GM18861 (cell line): ENCODE data around the gene MAFG.

Source experiments
- ATAC-seq: cut with Tn5 transposase; IDR thresholded peaks from one replicate; pipeline ENCODE4 v1.9.1; 2021; ENCODE audit not compliant: unreplicated experiment

MAFG gene

DNA sequence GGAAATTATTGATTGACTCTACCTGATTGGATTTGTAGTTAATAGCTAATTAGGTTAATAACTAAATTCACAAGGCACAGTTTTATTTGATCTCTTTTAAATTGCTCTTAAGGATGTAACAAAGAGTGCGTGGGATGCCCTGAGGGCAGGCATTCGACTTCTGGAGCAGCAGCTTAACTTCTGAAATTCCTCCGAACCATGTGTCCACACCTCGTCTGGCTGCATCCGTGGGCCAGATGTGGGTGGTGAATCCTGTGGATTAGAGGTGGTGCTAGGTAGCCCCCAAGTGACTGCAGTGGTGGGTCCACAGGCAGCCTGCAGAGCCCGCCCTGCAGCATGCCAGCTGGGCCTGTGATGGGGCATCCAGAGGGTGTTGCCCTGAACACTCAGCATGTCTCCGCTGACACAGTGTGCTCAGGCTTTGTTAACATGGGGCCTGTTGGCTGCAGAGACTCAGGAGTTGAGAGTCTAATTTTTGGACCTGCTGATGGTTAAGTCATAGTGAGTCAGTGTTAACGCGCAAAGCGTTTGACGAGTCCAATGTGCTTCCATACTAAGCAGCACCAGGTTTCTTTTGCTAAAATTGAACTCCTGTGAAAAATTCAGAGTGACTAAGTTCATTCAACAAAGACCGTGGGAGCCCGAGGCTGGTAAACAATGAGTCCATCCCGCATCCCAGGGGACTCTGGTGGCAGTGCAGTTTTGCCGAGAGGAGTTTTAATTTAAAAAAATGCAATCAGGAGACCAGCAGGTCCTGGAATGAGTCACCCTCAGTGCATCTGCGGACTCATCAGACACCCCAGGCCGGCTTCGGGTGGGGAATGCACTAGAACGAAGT lies 29.3 kb downstream of the MAFG start:
- ATAC-seq: no peak

DNA sequence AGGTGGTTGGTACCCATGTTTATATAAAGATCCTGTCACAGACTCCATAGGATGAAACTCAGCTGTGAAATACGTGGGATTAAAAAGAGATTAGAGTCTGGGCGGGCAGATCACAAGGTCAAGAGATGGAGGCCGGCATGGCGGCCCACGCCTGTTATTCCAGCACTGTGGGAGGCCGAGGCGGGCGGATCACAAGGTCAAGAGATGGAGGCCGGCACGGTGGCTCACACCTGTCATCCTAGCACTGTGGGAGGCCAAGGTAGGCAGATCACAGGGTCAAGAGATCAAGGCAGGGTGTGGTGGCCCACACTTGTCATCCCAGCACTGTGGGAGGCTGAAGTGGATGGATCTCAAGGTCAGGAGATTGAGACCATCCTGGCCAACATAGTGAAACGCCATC lies 32.1 kb downstream of the MAFG start:
- no peak for ATAC-seq

DNA sequence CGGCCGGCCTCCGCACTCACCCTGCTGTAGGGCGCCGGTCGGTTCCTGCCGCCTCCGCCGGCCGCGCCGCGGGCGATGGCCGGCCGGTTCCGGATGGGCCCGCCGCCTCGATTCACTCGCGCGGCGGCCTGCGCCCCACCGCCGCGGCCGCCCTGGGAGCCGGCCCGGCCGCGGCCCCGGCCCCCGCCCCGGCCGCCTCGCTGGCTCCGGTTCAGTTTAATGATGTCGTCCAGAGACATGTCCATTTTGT lies 36.3 kb downstream of the MAFG start:
- ATAC-seq: peak; percentile 25

DNA sequence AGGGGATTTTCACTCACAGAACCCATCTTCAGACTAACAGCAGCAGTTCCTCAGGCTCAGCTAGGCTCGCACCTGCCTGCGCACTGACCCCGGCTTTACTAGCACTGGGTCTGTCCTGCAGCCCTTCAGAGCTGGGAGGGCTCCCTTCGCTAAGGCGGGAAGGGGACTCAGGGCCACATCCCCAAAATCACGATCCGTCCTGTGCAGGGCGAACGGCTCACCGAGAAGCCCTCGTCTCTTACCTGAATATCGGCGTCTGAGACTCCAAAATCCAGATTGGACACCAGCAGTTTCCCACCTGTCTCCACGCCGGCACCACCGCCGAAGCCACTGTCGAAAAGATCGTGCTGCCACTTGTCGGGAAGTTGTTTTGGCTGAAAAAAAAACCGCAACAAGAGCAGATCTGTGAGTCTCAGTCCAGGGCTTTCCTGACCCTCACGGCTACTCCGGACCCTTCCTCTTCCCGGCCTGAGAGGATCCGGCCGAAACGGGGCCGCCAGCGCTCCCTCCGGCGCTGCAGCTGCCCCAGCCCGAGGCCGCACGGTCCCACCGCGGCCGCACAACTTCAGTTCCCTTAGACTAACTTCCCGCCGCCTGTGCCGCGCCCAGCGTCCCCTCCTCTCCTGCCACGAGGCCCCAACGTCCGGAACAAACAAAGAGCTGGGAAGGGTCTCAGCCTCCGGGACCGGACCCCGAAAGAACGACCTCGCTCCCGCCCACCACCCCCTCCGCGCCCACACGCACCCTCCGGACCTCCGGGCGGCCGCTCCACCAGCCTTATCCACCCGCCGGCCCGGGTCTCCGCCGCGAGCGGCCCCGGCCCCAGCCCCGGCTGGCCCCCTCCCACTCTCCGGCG lies 36.9 kb downstream of the MAFG start:
- ATAC-seq: no peak

DNA sequence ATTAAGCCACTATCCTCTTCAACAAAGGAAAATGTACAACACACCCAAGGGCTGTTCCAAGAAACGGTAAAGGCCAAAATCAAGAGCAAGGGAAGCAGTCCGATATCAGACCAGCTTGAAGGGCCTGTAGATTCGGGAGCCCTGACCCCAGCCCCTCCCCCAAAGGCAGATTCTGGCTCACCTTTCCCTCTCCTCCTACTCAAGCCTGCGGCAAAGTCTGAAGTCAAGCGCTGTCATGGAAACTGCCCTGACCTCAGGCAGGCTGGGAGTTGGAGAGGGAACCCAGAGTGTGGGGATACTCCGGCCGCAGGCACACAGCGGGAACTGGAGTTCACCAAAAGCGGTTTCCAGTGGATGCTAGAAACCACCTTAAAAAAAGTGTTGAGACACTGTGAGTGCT lies 37.9 kb downstream of the MAFG start:
- no peak for ATAC-seq

DNA sequence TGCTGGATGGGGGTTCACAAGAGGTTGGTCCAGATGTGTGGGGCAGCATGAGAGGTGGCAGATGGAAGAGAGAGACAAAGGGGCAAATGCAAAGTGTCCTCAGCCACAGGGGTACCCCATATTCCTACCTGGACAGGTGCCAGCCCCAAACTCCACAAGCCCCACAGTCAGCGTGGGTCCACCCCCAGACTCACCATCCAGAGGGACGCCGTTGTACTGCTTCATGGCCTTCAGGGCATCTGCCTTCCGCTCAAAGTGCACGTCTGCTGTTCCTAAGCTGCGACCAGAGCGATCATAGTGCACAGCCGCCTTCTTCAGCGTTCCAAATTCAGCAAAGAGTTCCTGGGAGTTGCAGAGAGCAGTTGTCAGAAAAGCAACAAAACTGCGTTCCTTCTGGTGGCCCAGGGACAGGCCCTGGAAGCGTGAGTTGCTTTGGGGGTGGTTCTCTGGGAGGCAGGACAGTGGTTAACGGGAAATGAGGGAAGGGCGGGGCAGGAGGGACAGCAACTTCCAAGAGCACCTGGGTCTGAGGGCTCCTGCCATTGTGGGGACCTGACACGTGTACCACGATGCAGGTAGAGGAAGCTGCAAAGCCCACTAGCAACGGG lies 38.4 kb downstream of the MAFG start:
- no peak for ATAC-seq

DNA sequence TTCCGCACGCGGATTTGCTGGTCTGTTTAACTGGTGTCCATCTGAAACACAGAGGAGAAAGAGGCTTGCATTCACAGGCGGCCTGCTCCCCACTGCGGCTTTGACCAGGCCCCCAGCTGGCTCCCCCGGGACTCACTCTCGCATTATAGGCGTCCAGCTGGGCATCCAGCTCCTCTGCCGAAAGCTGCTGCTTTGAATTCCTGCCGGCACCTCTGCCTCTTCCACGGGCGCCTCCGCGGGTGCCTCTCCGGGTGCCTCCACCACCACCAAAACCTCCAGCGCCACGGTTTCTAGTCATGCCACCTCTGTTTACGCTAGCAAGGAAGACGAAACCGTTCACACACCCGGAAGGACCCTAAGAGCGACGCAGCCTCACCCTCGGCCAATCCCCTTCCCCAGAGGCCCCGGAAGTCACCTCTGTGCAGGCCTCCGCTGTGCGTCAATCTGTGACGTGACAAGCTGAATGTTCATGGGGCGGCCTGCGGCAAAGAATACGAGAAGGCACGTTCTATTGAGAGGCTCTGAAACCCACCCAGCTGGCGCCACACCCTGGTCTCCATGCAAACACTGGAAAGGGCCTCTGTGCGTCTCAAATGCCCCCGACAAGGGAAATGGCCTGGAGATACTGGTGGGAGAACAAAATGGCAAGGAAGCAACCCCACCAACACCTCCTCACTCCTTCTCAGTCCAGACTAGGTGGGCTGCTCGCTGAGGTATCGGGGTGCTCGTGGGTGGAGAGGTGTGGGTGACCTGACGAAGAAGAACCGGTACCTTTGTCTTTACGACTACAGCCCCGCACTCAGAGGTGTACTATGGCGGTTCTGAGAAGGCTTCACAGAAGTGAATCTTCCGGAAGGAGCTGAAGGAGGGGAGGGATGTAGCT lies 39.2 kb downstream of the MAFG start:
- ATAC-seq: no peak

DNA sequence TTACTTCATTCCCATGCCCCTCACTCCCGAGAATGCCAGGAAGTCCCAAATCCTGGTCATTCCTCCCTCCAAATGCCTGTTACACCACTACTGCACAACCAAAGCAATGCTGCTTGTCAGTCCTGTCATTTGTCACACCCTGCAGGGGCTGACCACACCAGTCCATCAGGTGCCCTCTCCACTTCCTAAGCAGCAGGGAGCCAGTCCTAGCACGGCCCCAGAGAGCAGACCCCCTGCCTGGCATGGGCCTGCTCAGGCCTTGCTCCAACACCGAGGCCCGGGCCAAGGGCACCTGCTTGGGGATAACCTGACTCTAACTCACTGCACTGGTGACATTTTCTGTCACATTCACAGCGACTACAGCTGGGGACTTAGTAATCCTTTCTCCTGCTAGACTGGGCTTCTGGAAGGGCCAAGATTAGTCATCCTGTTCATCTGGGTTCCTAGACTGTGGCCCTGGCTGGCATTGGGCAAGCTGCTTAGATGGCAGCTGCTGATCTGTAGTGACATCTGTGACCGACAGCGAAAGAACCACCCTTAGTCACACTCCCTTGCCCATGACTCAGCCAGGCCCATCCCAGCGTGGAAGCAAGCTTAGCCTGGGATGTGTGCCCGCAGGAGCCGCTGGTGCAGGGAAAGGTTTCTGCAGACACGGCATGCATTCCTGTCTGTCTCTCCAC lies 41.5 kb downstream of the MAFG start:
- no peak for ATAC-seq

DNA sequence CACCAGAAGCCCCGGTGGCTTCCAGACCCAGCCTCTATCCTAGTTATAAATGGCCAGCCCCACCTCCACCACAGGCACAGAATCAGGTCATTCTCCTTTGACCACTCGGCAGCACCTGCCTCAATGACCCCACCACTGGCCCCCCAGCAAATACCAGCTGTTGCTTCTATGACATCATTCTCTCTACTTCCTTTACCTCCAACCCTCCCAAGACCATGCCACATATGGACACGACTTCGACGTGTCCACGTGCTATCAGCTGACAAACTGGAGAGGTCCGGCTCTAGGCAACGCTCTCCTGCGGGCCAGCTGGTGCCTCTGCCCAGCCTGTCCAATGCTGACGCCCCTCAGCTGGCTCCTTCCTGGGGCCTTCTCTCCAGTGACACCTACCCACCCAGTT lies 42.1 kb downstream of the MAFG start:
- ATAC-seq: no peak

DNA sequence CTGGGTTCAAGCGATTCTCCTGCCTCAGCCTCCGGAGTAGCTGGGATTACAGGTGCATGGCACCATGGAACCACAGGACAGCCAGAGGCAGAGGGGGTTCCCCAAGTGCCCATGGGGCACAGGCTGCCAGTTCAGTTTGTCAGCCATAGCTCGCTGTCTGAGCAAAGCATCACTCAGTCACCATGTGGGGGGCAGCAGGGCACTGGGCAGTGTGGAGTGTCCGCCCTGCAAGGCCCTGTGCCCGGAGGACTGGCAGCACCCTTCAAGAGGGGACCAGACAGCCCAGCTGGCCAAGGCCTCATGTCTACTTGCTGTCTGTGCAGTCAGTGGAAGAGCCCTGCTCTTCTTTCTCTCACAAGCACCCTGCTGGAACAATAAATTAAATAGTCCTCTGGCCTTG lies 42.6 kb downstream of the MAFG start:
- ATAC-seq: no peak

DNA sequence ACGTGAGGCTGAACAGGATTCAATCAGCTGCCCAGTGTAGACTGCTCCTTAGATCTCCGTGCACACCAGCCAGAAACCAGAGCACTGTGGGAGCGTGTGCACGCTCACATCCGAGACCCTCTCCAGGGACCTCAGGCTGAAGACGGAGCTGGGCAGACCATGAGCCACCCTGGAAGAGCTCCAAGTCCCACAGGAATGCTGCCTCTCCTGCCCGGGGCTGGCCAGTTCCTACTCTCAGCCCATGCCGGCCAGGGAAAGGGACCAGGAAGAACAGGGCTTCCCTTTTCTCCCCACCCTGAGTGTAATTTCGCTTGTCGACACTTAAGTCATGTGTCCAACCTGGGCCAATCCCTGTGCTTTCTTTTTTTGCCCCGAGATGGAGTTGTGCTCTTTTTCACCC lies 43.0 kb downstream of the MAFG start:
- no peak for ATAC-seq

DNA sequence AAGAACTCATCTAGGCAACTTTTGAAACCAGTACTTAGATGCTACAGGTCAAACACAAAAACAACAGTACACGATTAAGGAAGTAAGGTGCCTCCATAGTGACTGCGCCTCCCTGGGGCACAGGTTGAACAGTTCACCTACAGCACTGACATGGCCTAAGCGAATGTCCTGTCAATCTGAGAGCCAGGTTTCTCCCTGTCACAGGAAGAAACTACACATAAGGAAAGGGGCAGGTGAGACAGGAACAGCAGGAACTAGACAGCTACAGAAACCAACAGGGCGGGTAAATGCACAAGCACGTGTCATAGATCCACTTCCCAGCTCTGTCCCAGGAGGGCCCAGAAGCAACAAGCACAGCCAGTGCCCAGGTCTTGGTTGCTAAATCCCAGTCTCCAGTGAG lies 48.4 kb downstream of the MAFG start:
- ATAC-seq: no peak

DNA sequence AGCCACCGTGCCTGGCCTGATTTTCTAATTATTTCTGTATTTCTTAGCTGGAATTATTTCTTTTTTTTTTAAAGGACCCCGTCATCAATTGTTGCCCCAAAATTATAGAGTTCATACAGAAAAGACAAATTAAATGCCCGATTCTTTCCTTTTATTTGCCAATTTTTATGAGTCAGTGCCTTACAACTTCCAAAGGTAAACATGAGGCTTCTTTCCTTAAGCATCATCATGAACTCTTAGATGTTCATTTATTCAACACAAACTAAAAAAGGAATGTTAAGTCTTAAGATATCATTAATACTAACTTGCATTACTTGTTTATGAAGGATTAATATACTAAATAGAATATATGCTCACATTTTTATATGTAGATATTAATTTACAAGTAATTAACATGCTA lies 49.2 kb downstream of the MAFG start:
- no peak for ATAC-seq

DNA sequence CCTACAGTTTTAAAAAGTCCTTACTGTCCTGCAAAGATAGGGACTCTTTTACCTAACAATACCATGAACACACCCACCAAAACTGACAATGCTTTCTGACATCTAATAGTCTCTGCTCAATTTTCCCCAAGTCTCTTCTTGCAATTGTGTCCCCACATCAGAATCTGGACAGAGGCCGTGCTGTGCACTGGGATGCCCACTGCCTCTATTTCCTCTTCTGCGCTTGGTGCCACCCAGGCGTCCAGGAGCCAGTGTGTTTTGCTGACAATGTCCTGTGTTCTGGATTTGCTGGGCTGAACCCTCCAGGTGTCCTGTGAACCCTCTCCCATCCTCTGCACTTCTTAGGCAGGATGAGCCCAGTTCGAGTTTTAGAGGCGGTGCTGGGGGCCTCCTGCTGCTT lies 50.0 kb downstream of the MAFG start:
- ATAC-seq: no peak

DNA sequence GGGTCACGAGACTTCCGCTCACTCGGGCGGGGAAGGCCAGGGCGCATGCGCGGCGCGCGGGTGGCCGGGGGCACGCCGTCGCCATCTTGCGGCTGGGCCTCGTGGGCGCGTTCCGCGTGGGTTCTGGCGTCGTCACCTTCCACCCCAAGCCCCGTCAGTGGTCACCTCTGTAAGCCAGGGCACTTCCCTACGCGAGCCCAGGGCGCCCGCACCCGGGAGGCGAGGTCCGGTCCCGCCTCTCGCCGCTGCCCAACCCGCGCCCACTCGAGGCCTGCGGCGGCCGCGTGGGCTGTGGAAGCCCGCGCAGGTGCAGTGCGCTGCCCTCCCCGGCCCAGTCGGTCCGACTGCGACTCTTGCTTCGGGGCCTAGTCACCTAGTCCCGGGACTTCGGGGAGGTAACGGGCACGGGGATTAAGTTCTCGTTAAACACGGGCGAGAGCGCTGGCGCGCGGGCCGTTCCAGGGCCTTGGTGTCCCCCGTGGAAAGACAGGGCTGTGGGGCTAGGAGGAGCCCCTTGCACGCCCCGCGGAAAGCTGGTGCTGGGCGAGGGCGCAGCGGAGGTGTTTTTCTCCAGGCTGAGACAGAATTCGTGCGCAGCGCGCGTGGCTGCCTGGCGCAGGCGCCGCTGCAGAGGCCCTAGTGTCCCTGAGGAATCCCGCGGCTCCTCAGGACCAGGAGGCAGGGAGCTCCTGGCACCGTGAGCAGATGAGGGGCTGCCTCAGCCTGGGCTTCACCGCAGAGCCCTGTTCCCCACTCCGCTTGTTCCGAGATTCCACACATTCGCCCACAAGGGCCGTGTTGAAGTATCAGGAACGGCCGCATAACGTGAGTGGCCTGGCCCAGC lies 55.9 kb downstream of the MAFG start:
- peak; percentile 30 for ATAC-seq

DNA sequence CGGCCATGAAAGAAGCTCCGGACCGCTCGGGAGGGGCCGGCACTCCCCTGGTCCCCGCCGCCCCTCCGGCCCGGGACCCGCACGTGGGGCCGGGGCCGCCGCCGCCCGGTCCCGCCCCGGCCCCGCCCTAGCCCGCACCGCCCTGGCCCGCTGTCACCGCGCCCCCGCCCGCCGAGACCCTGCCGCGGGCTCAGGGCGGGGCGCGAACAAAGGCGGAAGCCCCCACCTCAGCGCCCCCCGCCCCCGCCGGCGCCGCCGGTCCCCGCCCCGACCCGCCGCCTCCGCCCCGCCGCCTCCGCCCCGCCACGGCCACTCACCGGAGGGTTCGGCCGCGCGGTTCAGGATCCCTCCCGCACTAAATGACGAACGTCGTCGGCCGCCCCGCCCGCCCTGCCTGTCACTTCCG lies 56.6 kb downstream of the MAFG start, which contains the start of gene ARHGDIA:
TSS of gene ARHGDIA (minus strand) at position 357 of the 406 bp plus-strand sequence. CDS start 1,407 bp downstream, outside the sequence.
- peak; percentile 5 for ATAC-seq

DNA sequence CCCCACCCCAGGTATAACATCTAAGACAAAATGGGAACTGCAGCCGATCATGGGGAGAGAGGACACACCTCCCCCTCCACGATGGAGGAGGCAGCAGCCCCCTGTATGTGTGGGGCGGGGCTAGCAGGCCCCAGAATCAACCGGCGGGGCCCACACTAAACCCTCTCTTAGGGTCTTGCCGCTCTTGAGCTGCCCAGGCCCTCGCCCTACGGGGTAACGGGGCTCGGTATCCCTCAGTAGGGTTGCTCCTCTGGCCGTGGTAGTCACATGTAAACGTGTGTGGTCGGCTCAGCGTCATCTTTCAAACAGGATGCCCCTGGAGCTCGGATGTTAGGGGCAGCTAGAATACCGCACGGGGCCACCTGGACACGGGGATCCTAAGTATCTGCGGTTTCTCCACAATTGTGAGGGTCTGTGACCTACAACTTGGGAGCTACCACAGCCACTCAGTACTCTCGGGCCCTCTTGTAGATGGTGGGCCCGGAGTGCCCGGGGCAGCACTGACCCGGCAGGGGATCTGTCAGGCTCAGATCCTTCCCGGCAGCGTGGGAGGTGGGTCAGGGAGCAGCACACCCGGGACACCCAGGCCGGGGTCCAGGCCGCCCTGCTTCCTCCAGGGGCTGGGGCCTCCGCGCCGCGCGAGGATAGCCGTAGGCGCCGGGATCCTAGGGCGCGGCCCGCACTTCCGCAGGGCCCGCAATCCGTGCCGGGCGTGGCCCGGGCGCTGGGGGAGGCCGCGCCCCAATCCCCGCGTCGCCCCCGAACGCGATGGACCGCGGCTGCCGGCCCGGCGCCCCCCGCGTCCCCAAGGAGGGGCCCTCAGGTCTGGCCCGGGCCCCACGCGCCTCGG lies 57.2 kb downstream of the MAFG start:
- peak; percentile 2 for ATAC-seq

DNA sequence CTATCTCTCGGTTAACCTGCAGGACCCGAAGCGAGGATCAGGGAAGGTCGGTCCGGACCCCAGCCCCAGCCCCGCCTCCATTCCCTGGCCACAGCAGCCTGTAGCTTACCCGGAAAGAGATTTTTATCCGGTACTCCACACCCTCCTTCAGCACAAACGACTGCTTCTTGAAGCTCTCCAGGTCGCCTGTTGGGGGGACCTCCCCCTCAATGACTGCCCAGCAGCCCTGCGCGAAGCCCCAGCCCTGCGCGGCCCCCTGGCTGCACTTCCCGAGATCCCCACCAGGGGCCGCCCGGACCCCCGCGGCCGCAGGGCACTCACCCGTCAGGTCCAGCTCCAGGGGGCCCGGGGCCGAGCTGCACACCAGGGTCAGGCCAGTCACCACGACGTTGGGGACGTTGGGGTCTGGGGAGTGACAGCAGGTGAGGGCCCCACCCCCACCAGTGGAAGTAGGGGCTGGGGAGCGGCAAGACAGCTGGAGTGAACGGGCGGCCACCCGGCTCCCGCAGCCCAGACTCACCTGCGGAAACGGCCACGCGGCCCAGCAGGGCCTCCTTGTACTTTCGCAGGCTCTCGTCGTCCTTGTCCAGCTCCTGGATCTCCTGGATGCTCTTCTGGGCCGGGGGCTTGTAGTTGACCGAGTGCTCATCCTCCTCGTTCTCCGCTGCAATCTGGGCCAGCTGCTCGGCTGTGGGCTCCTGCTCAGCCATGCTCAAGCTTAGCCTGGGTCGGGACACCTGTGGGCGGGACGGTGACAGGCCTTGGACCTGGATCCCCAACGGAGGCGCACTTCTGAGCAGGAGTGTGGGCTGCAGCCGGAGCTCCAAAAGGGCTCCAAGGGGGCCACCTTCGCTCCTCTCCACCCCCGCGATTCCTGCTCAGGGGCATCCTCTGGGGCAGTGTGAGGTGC lies 58.1 kb downstream of the MAFG start:
- ATAC-seq: no peak
